Natural killer cell treated with Interleukin-12 subunit alpha and Interleukin-12 subunit beta and Interleukin-15 and Interleukin-18, amount 100 ng/mL, for 72 hours (primary cell): ENCODE data around the gene CNIH3. TPM values are rescaled to one million over a fixed set of nuclear protein-coding genes. Genes with fewer than 3 reads are reported as not detected.
A peak's percentile ranks its signal among the peaks of the same experiment; 100 is the strongest.
"Not testable (repeated sequence)": the region's sequence is repeated elsewhere in the genome, so short reads cannot be mapped to it uniquely, and the experiment has no call there.

Experiments used
- ATAC-seq, 2 donors: fragments of 150-1000 bp; cut with Tn5 transposase in 1 of 2; sonication (Bioruptor Pico), chemical (Tn5 transposase) in 1 of 2; 2 replicates each; pipeline ENCODE4 v1.10.0; 2021
- DNase-seq: peaks from one replicate; pipeline ENCODE4 v3.0.0; 2022; ENCODE audit warnings: low spot score
- H3K27ac Mint-ChIP-seq, 2 donors: 1 replicate in 1 of 2; 2 replicates in 1 of 2; pipeline ENCODE4 v1.8.0; 2022; ENCODE audit warnings: mixed read lengths in 2 of 2, mild to moderate bottlenecking in 1 of 2, moderate library complexity in 1 of 2
- H3K27me3 Mint-ChIP-seq, 2 donors: 1 replicate in 1 of 2; 2 replicates in 1 of 2; pipeline ENCODE4 v1.8.0; 2022; ENCODE audit warnings: mixed read lengths in 2 of 2
- H3K36me3 Mint-ChIP-seq: one replicate; pipeline ENCODE4 v1.8.0; 2022; ENCODE audit warnings: mixed read lengths
- H3K4me1 Mint-ChIP-seq, 2 donors: 1 replicate in 1 of 2; 2 replicates in 1 of 2; pipeline ENCODE4 v1.8.0; 2022; ENCODE audit warnings: low read depth in 2 of 2, mixed read lengths in 2 of 2, mild to moderate bottlenecking in 1 of 2
- H3K4me3 Mint-ChIP-seq: one replicate; pipeline ENCODE4 v1.8.0; 2022; ENCODE audit warnings: mixed read lengths
- H3K9me3 Mint-ChIP-seq: 2 replicates; pipeline ENCODE4 v1.8.0; 2022; ENCODE audit warnings: mixed read lengths
- total RNA-seq, 2 donors: library from RNA; stranded (reverse); gene quantifications; one replicate each; pipeline ENCODE4 v1.2.3, GENCODE V29; 2022

CNIH3 gene
- total RNA-seq, 2 donors from 2014 or later = 1.5 TPM

DNA sequence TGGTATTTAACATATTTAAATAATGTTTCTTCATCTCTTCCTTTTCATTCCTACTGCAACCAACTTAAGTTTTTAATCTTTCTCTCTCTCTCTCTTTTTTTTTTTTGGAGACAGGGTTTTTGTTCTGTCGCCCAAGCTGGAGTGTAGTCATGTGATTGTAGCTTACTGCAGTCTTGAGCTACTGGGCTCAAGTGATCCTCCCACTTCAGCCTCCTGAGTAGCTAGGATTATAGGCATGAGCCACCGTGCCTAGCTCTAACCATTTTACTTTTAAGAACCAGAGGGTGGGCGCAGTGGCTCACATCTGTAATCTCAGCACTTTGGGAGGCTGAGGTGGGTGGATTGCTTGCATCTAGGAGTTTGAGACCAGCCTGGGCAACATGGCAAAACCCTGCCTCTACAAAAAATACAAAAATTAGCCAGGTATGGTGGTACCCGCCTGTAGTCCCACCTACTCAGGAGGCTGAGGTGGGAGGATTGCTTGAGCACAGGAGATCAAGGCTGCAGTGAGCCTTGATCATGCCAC is 95.2 kb downstream of the CNIH3 start:
- not testable (repeated sequence) for DNase-seq, H3K4me3 Mint-ChIP-seq, H3K36me3 Mint-ChIP-seq, H3K4me1 Mint-ChIP-seq, H3K27ac Mint-ChIP-seq, H3K9me3 Mint-ChIP-seq, ATAC-seq
- H3K27me3 Mint-ChIP-seq = peaks cover 18 to 27% of the 10 kb centered on the region in 2 donors

DNA sequence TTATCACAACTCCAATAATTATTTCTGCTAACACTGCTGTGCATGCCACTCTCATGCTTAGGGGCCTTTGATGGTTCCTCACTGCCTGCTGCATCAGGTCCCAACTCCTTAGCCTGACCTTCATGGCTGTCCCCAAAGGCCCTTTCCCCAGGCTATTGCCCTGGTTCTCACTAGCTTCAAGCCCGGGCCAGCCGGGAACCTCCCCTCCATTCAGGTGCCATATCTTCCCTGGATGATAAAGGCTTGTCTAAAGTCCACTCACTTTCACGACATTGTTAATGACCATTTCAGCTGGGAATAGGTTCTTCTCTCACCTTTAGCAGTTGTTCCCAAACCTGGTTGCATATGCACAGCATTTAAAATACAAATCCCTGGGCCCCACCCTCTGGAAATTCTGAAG is 95.8 kb downstream of the CNIH3 start:
- Mint-ChIP-seq H3K27ac (no peak overlapping the region), H3K27me3 (peaks cover 20 to 28% of the 10 kb centered on the region in 2 donors), H3K4me3 (no peak overlapping the region), H3K9me3 (no peaks in the 10 kb centered on the region), H3K4me1 (no peaks in the 10 kb centered on the region), H3K36me3 (no peaks in the 10 kb centered on the region)
- ATAC-seq (no peak), DNase-seq (no peak)

DNA sequence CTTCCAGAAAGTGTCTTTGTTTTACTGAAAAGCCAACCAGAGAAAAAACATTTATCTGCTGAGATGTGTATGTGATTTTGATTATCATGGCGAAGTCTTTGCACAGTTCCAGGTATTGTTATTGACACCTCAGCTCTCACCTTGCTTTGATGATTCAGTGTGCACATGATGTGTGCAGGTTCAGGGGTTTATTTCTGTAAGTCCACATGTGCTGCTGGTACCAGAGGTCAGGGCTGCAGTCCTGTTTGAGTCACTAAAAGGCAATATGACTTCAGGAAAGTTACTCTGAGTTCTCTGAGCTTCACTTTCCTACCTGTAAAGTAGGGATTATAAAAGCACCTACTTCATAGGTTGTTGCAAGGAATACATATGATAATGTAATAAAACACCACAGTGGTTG is 97.1 kb downstream of the CNIH3 start:
- no peaks in the 10 kb centered on the region for H3K9me3 Mint-ChIP-seq
- no peaks in the 10 kb centered on the region for H3K36me3 Mint-ChIP-seq
- H3K27ac Mint-ChIP-seq = no peak overlapping the region
- H3K4me3 Mint-ChIP-seq = no peak overlapping the region
- peaks cover 0 to 4% of the 10 kb centered on the region in 2 donors for H3K4me1 Mint-ChIP-seq
- no peak for DNase-seq
- ATAC-seq = no peak
- H3K27me3 Mint-ChIP-seq = peaks cover 19 to 29% of the 10 kb centered on the region in 2 donors

DNA sequence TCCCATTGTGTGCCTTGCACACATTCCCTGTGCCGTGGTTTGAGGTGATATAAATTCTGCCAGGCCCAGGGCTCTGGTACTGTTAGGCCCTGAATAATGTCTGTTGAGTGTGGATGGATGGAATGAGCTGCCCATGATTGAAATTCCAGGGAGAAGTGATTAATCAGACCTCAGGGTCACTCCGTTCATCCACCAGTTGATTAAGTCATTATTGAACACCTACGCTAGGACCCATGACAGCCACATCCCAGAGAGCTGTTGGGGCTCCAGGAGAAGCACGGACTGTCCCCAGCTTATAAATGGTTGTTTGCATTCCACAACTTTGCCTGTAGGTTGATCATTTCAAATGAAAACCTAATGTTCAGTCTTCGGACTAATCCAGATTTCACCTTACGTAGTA is 98.4 kb downstream of the CNIH3 start:
- DNase-seq = no peak
- ATAC-seq = no peak
- H3K4me3 Mint-ChIP-seq = no peak overlapping the region
- no peak overlapping the region for H3K27ac Mint-ChIP-seq
- H3K36me3 Mint-ChIP-seq = no peaks in the 10 kb centered on the region
- H3K9me3 Mint-ChIP-seq = no peaks in the 10 kb centered on the region
- H3K4me1 Mint-ChIP-seq = peaks cover 0 to 5% of the 10 kb centered on the region in 2 donors
- H3K27me3 Mint-ChIP-seq = peaks cover 21 to 36% of the 10 kb centered on the region in 2 donors

DNA sequence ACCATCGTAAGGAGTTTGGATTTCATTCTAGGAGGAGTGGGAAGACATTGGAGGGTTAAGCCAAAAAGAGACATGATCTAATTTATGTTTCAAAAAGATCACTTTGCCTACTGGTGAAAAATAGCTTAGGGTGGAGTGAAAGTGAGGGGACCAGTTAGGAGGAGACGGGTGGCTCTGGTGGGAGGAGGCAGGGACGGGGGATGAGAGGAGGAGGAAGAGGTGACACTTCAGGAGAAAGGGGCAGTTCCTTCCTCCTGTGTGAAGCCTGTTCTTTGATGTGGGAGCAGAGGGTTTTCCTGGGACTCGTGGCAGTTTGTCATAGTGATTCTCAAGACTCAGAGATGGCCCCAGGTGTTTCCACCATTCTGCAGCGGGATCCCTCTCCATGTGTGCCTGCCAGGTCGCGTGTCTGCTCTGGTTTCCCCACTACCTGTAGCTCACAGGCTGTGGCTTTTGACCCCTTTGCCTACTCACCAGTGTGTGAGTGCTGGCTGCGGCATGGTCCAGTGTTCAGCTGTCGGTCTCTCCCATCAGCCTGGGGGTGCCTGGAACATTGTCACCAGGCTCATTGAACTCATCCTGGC is 102.4 kb downstream of the CNIH3 start:
- Mint-ChIP-seq H3K9me3 (no peaks in the 10 kb centered on the region), H3K27me3 (peaks cover 22 to 48% of the 10 kb centered on the region in 2 donors), H3K4me1 (peaks cover 0 to 5% of the 10 kb centered on the region in 2 donors), H3K27ac (no peak overlapping the region), H3K36me3 (no peaks in the 10 kb centered on the region), H3K4me3 (no peak overlapping the region)
- ATAC-seq (no peak), DNase-seq (no peak)

DNA sequence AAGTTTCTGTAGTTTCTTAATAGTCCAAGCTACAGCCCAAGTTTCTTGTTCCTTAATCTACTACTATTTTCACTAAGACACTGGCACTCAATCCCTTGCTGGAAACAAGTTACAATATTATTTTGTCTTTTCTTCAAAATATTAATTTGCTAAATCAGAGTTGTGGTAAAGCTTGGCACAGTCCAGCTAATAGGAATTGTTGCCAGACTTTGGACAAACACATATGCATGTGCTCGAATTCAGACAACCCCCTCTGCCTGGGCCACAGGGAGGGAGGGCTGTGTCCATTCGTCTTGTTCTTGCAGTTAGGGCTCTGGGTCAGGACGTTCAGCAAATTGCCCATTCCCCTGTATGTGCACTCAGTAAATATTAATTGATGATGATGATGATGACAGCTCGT is 103.6 kb downstream of the CNIH3 start:
- ATAC-seq = no peak
- DNase-seq = no peak
- peaks cover 0 to 5% of the 10 kb centered on the region in 2 donors for H3K4me1 Mint-ChIP-seq
- no peak overlapping the region for H3K4me3 Mint-ChIP-seq
- H3K9me3 Mint-ChIP-seq = no peaks in the 10 kb centered on the region
- H3K27ac Mint-ChIP-seq = no peak overlapping the region
- peaks cover 22 to 47% of the 10 kb centered on the region in 2 donors for H3K27me3 Mint-ChIP-seq
- no peaks in the 10 kb centered on the region for H3K36me3 Mint-ChIP-seq

DNA sequence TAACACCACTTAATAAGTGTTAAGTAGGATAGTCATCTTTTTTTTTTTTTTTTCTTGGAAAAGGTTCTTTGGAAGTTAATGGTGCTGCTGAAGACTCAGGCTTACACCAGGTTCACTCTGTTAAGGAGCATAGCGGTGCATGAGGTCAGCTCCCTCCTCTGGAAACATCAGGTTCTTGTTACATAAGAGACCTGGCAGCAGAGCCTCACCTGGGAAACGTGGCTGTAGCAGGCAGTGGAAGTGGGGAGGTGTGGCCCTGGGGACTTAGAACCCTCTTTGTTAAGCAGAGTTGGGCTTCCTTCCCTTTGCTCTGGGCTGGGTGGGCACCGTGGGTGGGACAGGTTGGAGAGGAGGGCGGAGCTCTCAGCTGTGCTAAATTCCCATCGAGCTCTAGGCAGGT is 104.1 kb downstream of the CNIH3 start:
- Mint-ChIP-seq H3K4me3 (no peak overlapping the region), H3K36me3 (no peaks in the 10 kb centered on the region), H3K4me1 (peaks cover 0 to 5% of the 10 kb centered on the region in 2 donors), H3K27me3 (peaks cover 22 to 42% of the 10 kb centered on the region in 2 donors), H3K27ac (no peak overlapping the region), H3K9me3 (no peaks in the 10 kb centered on the region)
- no peak for ATAC-seq
- DNase-seq = no peak

DNA sequence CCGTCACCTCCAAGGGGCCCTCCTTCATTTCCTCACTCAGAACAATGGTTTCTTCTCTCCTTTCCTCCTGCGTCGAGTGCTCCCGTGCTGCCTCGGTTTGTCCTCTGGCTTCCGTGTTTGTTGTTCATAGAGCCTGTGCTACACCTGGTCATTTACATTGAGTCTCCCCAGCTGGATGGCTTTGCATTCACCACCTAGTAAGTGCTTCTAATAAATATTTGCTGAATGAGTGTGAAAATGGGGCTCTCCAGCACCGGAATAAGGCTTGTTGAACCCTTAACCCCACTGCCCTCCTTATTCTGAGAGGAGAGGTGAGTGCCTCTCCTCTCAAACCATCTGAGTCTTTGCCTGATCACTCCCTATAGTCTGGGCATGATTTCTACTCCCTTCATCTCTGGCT is 104.9 kb downstream of the CNIH3 start:
- DNase-seq (no peak), ATAC-seq (no peak)
- no peak overlapping the region for H3K27ac Mint-ChIP-seq
- no peak overlapping the region for H3K4me3 Mint-ChIP-seq
- H3K27me3 Mint-ChIP-seq = peaks cover 20 to 35% of the 10 kb centered on the region in 2 donors
- H3K9me3 Mint-ChIP-seq = no peaks in the 10 kb centered on the region
- no peaks in the 10 kb centered on the region for H3K36me3 Mint-ChIP-seq
- H3K4me1 Mint-ChIP-seq = peaks cover 0 to 5% of the 10 kb centered on the region in 2 donors

DNA sequence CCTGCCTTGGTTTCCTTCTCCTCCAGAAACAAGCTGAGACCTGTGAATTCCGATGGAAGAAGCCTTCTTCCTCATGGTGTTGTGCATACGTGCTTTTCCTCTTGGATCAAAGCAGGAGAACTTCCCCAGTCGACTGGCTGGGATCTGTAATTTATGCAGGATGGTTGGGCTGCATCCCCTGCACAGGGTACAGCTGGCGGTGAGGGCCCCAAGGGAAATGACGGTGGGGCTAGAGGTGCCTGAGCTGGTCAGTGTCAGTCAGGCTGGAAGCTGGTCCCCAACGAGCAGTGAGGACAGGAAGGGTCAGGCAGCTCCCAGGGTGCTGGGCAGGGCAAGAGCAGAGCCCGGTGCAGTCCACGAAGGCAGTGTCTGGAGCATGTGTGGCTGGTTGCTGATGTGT is 106.7 kb downstream of the CNIH3 start:
- Mint-ChIP-seq H3K9me3 (no peaks in the 10 kb centered on the region), H3K27me3 (peaks cover 16 to 29% of the 10 kb centered on the region in 2 donors), H3K4me1 (peaks cover 0 to 5% of the 10 kb centered on the region in 2 donors), H3K36me3 (no peaks in the 10 kb centered on the region), H3K27ac (no peak overlapping the region), H3K4me3 (no peak overlapping the region)
- no peak for DNase-seq
- ATAC-seq = peak in 1 of 2 donors; percentile 4

DNA sequence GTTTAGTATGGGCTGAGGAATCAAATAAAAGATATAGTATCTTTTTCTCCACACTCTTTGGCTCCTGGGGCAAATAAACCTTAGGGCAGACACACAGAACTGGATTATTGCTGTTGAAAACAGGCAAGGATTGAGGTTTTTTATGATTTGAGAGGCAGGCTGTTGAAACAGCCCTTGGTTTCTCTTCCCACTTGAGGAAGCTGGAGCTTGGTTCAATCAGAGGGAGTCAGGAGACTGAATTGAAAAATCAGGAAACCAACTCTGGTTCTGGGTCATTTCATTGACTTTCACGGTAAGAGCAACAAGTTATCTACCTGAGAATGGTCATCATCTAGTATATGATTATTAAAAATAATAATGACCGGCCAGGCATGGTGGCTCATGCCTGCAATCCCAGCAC is 108.4 kb downstream of the CNIH3 start:
- peaks cover 8 to 12% of the 10 kb centered on the region in 2 donors for H3K27me3 Mint-ChIP-seq
- DNase-seq = no peak
- no peaks in the 10 kb centered on the region for H3K4me1 Mint-ChIP-seq
- H3K36me3 Mint-ChIP-seq = no peaks in the 10 kb centered on the region
- H3K4me3 Mint-ChIP-seq = no peak overlapping the region
- ATAC-seq = no peak
- no peak overlapping the region for H3K27ac Mint-ChIP-seq
- no peaks in the 10 kb centered on the region for H3K9me3 Mint-ChIP-seq

DNA sequence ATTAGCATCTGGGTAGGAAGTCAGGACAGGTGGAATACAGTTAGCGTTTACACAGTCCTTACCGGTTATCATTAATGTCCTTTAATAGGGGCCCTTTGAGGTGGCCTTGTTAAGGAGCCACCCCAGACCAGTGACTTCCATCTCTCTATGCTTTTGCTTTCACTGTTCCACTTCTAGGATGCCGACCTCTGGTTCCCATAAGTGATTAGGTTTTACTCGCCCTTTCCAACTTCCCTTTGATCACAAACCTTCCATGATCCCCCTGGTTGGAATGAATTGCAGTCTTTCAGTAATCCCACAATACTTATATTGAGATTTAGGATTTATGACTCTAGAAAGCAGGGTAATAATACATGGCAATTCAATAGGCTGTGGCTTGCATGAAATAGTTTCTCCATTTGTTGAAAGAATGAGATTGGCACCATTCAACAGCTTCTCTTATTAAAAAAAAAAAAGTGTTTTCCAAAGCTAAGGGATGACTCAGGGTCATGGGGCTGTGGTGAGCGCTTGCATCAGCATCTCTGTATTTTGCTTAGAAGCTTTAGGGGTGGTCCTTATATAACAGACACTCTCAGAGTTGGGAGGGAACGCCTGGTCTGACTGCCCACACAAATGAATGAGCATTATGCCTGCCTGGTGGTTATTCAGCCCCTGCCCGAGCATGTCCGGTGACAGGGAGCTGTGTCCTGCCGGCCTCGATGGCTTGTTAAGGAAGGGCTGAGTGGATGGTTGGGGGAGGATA is 110.5 kb downstream of the CNIH3 start:
- no peak for ATAC-seq
- no peak for DNase-seq
- H3K4me3 Mint-ChIP-seq = no peak overlapping the region
- H3K36me3 Mint-ChIP-seq = no peaks in the 10 kb centered on the region
- no peaks in the 10 kb centered on the region for H3K4me1 Mint-ChIP-seq
- peaks cover 3 to 5% of the 10 kb centered on the region in 2 donors for H3K27me3 Mint-ChIP-seq
- no peaks in the 10 kb centered on the region for H3K9me3 Mint-ChIP-seq
- no peak overlapping the region for H3K27ac Mint-ChIP-seq

DNA sequence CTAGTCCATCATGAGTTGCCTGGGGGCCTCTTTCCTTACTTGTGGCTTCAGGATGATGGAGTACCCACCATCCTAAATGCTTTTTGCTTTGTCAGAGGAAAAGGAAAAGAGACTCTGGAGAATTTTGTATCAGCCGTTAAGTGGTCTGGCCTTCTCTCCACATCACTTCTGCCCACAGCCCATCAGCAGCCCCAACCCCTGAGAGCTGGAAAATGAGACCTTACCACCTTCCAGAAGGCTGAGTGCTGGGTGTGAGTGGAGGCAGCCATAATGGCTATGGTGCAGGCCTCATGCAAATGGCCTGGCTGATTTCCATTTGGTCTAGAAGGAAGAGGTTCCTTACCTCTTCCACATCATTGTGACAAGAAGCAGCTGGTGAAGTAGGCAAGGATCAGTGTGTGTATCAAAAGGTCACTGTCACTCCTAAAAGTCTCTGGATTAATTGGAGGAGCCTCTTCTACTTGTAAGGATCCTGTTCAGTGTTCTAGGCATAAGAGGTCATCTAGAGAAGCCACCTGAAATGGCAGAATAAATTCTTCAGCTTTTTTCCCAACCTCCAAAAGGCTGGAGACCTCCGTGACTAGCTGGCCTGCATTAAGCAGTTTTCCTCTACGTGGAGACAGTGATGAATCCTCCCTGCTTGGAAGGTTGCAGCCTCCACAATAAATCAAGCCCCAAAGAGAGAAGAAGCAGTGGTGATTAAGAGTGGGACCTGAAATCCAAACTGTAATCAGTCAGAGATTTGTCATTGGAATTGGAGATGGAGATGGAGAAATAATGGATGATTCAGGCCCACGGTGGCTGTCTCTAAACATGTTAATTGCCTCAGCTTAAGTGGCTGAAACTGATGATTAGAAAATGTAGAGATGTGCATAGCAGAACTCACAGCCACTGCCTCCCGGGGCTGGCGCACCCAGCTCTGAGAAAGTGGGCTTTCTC is 111.5 kb downstream of the CNIH3 start:
- ATAC-seq (no peak), DNase-seq (no peak)
- Mint-ChIP-seq H3K36me3 (no peaks in the 10 kb centered on the region), H3K4me1 (no peaks in the 10 kb centered on the region), H3K27ac (no peak overlapping the region), H3K9me3 (no peaks in the 10 kb centered on the region), H3K4me3 (no peak overlapping the region), H3K27me3 (peaks cover 8 to 9% of the 10 kb centered on the region in 2 donors)

DNA sequence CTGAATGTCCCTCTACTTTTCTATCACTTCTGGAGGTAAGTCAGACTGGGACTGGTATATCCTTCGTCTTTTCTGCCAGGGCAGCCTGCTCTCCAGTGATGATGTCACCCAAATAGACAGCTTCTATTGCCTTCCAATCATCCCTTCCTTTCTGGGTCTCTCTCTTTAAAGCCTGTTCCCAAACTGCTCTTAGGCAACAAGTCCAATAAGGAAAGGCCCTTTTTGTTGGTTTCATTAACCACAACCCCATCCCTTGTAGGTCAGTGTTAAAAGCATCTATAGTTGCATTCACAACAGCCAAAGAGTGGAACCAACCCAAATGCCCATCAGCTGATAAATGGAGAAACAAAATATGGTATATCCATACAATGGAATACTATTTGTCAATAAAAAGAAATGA is 114.4 kb downstream of the CNIH3 start:
- no peaks in the 10 kb centered on the region for H3K9me3 Mint-ChIP-seq

More for the DNA sequence above, 114.4 kb downstream of the CNIH3 start:
- peaks cover 0 to 3% of the 10 kb centered on the region in 2 donors for H3K4me1 Mint-ChIP-seq
- peaks cover 8 to 9% of the 10 kb centered on the region in 2 donors for H3K27me3 Mint-ChIP-seq
- H3K4me3 Mint-ChIP-seq = no peak overlapping the region
- no peaks in the 10 kb centered on the region for H3K36me3 Mint-ChIP-seq
- DNase-seq (no peak), ATAC-seq (no peak)
- no peak overlapping the region for H3K27ac Mint-ChIP-seq
